Measurements from ENCODE around the gene HDAC7. TPM values are rescaled to one million over a fixed set of nuclear protein-coding genes. Genes with fewer than 3 reads are reported as not detected.
A peak's percentile ranks its signal among the peaks of the same experiment; 100 is the strongest.

HDAC7 gene
- total RNA-seq, 2 experiments from 2014 or later, result 373 to 382 TPM

GRCh38 chr12:47791351-47791746 is 28.4 kb downstream of the HDAC7 start:
- Mint-ChIP-seq H3K27ac (no peak overlapping the region), H3K4me1 (ENCODE audit: low read depth) (peaks cover 25% of the 10 kb centered on the region), H3K27me3 (no peaks in the 10 kb centered on the region), H3K4me3 (no peak overlapping the region), H3K9me3 (no peaks in the 10 kb centered on the region), H3K36me3 (ENCODE audit: low read depth) (peaks cover 71% of the 10 kb centered on the region)
- ChIA-PET CTCF (interaction anchor here (4.9 to 10.9 kb wide), 2 partner anchors 46 to 49 kb away, joined by 24 to 103 read pairs; no protein-coding TSS in a partner anchor), POLR2A (interaction anchor here (5.4 to 37.9 kb wide), 2 partner anchors 10 to 43 kb away, joined by 35 to 904 read pairs; no protein-coding TSS in a partner anchor)
- DNase-seq, result no peak
- intact Hi-C loops (cut with micrococcal nuclease), result no loop called here
- TF ChIP-seq, protein P1, sequence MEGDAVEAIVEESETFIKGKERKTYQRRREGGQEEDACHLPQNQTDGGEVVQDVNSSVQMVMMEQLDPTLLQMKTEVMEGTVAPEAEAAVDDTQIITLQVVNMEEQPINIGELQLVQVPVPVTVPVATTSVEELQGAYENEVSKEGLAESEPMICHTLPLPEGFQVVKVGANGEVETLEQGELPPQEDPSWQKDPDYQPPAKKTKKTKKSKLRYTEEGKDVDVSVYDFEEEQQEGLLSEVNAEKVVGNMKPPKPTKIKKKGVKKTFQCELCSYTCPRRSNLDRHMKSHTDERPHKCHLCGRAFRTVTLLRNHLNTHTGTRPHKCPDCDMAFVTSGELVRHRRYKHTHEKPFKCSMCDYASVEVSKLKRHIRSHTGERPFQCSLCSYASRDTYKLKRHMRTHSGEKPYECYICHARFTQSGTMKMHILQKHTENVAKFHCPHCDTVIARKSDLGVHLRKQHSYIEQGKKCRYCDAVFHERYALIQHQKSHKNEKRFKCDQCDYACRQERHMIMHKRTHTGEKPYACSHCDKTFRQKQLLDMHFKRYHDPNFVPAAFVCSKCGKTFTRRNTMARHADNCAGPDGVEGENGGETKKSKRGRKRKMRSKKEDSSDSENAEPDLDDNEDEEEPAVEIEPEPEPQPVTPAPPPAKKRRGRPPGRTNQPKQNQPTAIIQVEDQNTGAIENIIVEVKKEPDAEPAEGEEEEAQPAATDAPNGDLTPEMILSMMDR (IDR thresholded peaks at IDR 0.05), result no peak
- no peak for ATAC-seq

DNA sequence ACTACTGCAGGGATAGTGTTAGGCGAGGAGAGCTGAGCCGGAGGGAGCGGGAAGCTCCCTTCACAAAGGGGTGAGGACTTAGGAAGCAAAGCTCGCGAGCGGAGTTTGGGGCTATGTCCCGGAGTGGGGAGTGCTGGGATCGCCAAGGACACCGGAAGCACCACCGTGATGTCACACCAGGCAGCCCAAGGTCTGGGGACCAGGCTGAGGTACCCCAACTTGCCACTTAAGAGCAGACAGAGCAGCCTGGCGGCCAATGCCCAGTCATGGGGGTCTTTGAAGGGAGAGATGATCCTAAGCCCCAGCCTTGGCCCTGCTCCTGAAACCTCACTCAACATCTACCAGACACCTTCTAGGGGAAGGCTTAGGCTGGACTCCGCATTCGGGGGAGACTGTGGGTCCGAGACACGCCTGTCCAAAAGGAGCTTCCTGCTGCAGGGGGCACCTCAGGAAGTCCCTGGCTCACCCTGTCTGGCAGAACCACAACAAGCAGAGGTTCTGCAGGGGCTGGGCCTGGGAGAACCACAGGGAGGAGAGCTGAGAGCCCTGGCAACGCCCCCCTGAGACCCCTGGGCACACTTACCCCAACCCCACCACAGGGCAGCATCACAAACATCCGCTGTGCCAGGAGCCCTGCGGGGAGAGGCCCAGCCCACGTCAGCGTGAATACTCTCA is 28.9 kb downstream of the HDAC7 start:
- H3K27me3 Mint-ChIP-seq, result no peaks in the 10 kb centered on the region

DNA sequence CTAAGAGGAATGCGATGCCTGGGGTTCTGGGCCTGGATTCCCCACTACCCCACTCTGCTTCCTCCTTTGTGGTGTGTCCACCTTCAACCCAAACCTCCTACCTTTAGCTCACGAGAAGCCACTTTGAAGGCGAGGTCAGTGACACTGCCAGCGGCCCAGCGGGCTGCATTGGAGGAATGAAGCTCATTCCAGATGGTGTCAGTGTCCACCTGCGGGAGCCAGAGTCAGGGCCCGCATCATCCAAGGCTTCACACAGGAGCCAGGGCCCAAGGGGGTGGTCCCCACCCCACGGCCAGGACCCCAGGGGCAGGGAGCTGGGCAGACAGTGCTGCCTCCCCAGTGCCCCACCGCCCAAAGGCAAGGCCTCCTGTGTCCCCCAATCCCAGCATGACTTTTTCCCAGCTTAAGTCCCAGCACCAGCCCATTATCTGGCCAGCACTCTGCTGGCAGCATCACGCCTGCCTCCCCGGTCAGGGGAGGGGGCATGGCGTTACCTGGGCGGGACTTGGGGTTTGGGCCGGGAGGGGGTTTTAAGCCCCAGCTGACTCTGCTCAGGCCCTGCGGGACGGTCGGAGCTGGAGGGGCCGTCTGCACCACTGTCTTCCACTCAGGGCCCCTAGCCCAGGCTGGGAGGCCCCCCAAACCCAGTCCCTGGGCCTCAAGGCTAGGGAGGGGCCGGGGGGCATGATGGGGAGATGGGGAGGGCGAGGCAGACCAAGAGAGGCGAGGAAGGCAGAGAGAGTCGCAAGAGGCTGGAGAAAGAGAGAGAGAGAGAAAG is 29.8 kb downstream of the HDAC7 start:
- no peak for ATAC-seq
- Mint-ChIP-seq H3K36me3 (ENCODE audit: low read depth) (peaks cover 77% of the 10 kb centered on the region), H3K27me3 (no peaks in the 10 kb centered on the region), H3K27ac (peak overlapping the region; percentile 55), H3K9me3 (no peaks in the 10 kb centered on the region), H3K4me1 (ENCODE audit: low read depth) (peaks cover 29% of the 10 kb centered on the region), H3K4me3 (no peak overlapping the region)
- intact Hi-C loops (cut with micrococcal nuclease), result no loop called here
- TF ChIP-seq, protein P1 (IDR thresholded peaks at IDR 0.05), result no peak
- ChIA-PET CTCF (interaction anchor here (1.1 to 10.9 kb wide), 7 partner anchors 11 to 74 kb away, joined by 4 to 103 read pairs (median 10); no protein-coding TSS in a partner anchor), POLR2A (interaction anchor here (0.7 to 37.9 kb wide), 7 partner anchors 9 to 45 kb away, joined by 3 to 904 read pairs (median 6); no protein-coding TSS in a partner anchor)
- DNase-seq, result no peak

More for the DNA sequence above, 28.9 kb downstream of the HDAC7 start:
- ATAC-seq (no peak), DNase-seq (no peak)
- Mint-ChIP-seq H3K4me3 (no peak overlapping the region), H3K4me1 (ENCODE audit: low read depth) (peaks cover 29% of the 10 kb centered on the region), H3K36me3 (ENCODE audit: low read depth) (peaks cover 75% of the 10 kb centered on the region), H3K9me3 (no peaks in the 10 kb centered on the region), H3K27ac (peak overlapping the region; percentile 42)
- TF ChIP-seq, protein P1 (IDR thresholded peaks at IDR 0.05), result no peak
- intact Hi-C loops (cut with micrococcal nuclease), result no loop called here
- POLR2A ChIA-PET, result interaction anchor here (1.8 to 37.9 kb wide), 4 partner anchors 10 to 44 kb away, joined by 6 to 904 read pairs (median 22); no protein-coding TSS in a partner anchor
- CTCF ChIA-PET, result interaction anchor here (1.2 to 10.9 kb wide), 3 partner anchors 46 to 75 kb away, joined by 5 to 103 read pairs (median 24); no protein-coding TSS in a partner anchor

DNA sequence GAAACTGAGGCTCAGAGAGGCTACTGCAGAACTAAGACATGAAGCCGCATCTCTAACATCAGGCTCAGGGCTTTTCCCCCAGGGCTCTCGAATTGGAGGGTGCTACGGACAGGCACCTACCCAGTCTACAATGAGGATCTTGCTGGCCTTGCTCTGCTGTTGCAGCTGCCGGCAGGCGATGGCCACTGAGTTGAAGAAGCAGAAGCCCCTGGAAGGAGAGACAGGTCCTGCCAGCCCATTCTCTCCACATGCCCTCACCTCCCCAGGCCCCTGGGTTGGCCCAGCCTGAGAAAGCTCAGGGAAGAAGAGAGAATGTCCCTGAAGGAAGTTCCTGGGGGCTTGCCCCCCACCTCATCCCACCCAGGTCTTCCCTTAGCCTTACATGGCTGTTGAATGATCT is 30.6 kb downstream of the HDAC7 start:
- no peaks in the 10 kb centered on the region for H3K27me3 Mint-ChIP-seq
- no peak for ATAC-seq
- H3K9me3 Mint-ChIP-seq, result no peaks in the 10 kb centered on the region
- intact Hi-C loops (cut with micrococcal nuclease), result no loop called here
- peak overlapping the region; percentile 80 for H3K27ac Mint-ChIP-seq
- H3K4me3 Mint-ChIP-seq, result no peak overlapping the region
- ChIA-PET CTCF (interaction anchor here (1.1 to 10.9 kb wide), 7 partner anchors 10 to 48 kb away, joined by 3 to 103 read pairs (median 10); no protein-coding TSS in a partner anchor), POLR2A (interaction anchor here (0.7 to 37.9 kb wide), 7 partner anchors 8 to 45 kb away, joined by 3 to 904 read pairs (median 6); no protein-coding TSS in a partner anchor)
- no peak for DNase-seq
- peaks cover 79% of the 10 kb centered on the region for H3K36me3 Mint-ChIP-seq (ENCODE audit: low read depth)
- peaks cover 29% of the 10 kb centered on the region for H3K4me1 Mint-ChIP-seq (ENCODE audit: low read depth)
- TF ChIP-seq, protein P1 (IDR thresholded peaks at IDR 0.05), result no peak

All from activated CD8-positive, alpha-beta T cell treated with anti-CD3 and anti-CD28 coated beads for 36 hours (primary cell).